ENCODE measurements around the gene MKLN1.

Gene MKLN1

DNA sequence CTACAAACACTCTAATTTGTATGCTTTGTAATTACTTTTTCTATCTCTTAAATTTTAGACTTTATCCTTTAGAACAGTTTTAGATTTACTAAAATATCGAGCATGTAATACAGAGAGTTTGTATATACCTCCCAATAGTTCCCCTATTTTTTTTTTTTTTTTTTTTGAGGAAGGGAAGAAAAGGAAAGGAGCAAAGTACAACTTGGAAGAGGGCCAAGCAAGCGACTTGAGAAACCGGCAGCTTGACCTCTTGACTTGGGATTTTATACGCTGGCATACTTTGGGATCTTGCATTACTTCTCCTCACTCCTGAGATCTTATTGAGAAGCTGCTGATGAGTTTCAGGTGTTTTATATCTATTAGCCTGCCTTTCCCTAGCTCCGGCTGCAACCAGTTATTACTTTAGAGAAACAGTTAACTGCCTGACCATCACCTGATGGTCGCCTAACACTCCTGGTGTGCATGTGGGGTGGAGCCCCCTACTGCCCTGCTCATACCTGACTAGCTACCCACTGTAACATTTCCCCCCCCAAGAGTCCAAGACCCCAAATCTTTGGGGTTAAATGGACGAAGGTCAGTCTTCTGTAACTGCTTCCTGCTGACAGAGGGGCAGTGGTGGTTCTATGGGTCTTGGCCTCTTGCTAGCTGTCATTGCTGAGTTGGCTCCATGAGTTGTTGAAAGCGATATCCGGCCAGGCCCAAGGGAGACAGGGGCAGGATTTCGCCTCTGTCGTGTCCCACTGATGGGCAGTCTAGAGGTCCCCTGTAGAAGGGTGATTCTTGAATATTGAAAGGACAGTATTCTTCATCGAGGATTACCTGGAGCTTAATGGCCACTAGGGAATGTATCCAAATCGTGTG, 28.5 kb downstream of the MKLN1 start:
- peak; percentile 9 for DNase-seq

DNA sequence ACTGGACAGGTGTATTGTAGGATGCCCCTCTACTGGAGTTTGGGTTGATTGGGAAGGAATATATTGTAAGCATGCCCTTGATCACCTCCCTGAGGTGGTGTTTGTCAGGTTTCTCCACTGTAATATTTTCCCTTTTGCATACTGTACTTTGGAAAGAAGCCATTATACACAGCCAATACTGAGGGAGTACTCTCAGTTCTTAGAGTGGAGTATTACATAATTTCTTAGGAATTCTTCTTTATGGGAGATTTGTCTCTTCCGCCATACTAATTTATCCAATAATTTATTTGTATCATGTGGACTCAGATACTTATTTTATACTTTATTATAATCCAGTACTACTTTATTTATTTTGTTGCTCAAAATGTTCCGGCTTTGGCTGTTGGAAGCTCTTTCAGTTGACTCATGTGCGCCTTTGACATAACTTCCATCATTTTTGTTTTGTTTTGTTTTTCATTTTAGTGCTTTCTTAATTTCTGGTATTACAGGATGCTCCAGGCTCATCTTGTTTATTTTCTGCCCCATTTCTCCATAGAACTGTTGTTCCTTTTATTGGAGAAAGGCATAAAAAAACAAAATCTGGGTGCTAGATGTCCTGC, 29.7 kb downstream of the MKLN1 start:
- peak; percentile 14 for DNase-seq

DNA sequence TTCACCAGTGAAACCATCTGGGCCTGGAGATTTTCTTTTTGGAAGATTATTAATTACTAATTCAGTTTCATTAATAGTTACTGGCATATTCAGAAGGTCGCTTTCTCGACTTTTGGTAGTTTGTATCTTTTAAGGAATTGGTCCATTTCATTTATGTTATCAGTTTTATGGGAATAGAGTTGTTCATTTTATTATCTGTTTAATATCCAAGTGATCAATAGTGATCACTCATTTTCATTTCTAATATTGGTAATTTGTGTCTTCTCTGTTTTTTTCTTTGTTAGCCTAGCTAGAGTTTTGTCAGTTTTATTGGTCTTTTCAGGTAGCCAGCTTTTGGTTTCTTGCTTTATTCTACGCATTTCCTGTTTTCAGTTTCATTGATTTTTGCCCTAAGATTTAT, 31.0 kb downstream of the MKLN1 start:
- no peak for DNase-seq

DNA sequence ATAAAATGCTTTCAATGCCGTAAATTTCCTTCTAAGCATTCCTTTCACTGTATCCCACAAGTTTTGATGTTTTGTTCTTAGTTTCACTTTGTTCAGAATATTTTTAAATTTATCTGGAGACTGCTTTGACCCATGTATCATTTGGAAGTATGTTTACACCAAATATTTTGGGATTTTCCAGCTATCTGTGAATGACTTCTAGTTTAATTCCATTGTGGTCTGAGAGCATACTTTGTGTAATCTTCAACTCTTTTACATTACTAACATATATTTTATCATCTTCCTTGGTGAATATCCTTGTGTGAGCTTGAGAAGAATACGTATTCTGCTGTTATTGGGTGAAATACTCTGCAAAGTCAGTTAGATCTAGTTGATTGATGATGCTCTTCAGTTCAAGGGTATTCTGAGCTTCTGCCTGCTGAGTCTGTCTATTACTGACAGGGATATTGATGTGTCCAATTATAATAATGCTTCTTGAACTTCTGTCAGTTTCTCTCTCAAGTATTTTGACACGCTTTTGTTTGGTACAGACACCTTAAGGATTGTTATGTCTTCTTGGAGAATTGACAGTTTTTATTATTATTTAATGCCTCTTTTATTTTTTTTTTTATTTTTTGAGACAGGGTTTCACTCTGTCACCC, 31.6 kb downstream of the MKLN1 start:
- peak; percentile 54 for DNase-seq

GRCh38 chr7:131363719-131364118, 36.0 kb downstream of the MKLN1 start:
- DNase-seq = no peak

DNA sequence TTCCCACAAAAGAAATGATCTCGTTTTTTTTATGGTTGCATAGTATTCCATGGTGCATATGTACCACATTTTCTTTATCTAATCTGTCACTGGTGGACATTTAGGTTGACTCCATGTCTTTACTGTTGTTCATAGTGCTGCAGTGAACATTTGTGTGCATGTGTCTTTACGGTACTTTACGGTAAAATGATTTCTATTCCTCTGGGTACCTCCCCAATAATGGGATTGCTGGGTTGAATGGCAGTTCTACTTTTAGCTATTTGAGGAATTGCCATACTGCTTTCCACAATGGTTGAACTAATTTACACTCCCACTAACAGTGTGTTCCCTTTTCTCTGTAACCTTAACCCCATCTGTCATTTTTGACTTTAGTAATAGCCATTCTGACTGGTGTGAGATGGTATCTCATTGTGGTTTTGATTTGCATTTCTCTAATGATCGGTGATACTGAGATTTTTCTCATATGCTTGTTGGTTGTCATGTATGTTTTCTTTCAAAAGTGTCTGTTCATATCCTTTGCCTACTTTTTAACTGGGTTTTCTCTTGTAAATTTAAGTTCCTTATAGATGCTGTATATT, 37.2 kb downstream of the MKLN1 start:
- no peak for DNase-seq

GRCh38 chr7:131365838-131366237, 38.2 kb downstream of the MKLN1 start:
- DNase-seq = no peak

DNA sequence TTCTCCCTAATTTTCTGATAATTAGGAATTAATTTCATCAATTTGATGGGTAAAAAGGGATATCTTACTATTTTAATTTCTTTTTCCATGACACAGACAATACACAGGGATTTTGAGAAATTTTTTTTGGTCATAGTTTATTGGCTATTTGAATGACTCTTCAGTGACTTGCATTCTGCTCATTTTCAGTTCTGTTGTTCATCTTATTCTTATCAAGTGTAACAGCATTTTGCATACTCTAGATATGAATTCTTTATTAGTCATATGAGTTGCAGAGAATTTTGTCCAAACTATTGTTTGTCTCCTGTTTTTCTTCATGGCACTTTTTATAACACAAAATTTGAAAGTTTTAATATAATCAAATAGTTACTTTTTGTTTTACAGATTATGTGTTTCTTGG, 41.7 kb downstream of the MKLN1 start:
- DNase-seq = no peak

- peak; percentile 78 for DNase-seq
These were observed 42.9 kb downstream of the MKLN1 start for GRCh38 chr7:131370523-131370968.

- no peak for DNase-seq
These were observed 43.7 kb downstream of the MKLN1 start for GRCh38 chr7:131371411-131371810.

DNA sequence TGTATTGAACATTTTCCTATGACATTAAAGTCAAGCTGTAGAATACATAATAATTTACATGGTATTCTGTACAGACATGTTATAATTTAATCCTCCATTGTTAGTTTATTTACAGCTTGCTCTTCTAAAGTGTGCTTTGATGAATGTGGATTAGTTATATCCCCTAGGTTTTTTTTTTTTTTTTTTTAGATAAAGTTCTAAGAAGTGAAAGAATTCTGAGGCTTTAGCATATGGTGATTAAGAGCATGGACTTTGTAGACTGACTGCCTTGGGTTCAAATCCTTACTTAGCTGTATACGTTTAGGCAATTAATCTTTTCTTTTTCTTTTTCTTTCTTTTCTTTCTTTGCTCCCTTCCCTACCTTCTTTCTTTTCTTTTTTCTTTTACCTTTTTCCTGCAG, 44.9 kb downstream of the MKLN1 start:
- no peak for DNase-seq

- DNase-seq = no peak
These were observed 47.1 kb downstream of the MKLN1 start for GRCh38 chr7:131374821-131375220.

DNA sequence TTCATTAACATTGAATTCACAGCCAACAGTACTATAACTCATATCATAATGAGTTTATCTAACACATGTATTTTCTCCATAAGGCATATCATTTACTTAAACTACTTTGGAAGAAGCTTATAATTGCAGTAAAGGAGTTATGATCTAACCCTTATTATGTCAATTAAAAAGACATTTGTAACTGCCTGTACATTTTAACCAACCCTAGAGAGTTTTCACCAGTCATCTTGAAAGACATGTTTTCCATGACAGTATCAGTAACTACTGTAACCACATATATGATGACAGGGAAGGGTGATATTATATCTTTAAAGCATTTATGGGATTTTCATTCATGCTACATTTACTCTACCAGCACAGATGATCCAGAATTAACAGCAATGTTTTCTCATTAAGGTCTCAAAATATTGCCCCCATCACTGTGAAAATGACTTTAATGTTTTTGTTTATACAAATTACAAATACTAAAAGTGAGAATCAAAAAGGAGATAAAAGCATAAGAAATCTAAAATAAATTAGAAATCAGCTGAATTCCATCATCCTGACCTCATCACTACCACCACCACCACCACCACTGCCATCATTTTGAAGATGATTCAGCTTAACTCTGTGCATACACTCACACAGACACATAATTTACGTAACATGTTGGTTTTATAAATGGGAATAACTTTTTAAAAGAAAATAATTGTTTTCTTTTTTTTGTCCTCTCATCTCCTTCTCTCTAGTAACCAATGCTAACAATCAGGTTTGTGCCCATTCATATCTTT, 53.6 kb downstream of the MKLN1 start:
- peak; percentile 62 for DNase-seq

DNA sequence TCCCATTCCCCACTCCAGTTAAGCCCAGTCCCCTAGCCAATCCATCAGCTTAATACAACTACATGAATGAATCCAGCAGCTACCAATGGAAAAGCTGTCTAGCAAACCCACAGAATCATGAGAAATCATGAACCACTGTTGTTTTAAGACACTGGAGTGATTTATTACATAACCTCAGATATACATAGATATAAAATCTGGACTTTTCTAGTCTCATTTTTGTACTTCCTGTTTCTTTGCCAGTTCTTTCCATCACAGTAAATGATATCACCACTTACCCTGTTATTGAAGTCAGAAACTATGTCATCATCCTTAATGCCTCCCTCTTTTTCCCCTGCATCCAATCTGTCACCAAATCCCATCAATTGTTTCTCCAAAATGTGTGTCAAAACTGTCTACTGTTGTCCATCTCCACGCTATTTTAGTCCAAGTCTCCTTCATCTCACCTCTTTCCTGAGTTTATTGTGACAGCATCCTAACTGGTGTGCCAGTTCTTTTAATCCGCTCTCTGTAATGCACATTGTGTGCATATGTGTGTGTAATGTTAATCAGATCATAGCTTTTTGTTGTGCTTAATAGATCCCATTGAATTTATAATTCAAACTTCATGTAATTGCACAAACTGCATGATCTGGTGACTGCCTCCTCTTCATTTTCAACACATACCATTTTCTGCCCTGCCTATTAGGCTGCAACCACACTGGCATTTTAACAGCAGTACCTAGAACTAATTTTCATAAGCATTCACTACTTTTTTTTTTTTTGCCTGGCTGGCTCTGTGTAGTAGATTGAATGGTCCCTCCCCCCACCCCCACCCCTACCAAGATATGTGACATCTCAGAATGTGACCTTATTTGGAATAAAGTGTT, 56.0 kb downstream of the MKLN1 start:
- DNase-seq = peak; percentile 39

DNA sequence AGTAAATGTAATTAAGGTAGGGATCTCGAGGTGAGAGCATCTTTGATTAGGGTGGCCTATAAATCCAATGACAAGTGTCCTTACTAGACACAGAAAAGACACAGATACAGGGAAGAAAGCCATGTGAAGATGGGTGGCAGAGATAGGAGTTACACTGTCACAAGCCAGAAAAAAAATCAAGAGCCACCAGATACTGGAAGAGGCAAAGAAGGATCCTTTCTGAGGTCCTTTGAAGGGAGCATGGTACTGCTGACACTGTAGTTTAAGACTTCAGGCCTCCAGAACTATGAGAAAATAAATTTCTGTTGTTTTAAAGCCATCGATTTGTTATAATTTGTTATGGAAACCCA, 56.6 kb downstream of the MKLN1 start:
- DNase-seq = no peak

- peak; percentile 38 for DNase-seq
These were observed 57.4 kb downstream of the MKLN1 start for GRCh38 chr7:131385039-131385605.

DNA sequence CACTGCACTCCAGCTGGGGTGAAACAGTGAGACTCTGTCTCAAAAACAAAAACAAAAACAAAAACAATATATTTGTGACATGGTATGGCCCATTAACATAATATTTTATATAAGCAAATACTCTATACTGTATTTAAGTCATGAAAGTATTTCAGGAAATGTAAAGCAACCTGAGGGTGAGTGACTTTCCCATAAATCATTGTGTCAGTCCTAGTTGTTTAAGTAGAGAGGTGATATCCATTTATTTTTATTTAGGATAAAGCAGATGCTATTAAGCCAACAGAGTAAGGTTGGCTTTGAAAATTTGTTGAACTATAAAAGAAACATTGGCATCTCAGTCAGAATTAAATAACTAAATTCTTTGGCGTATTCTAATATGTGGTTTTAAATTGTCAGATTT, 60.5 kb downstream of the MKLN1 start:
- no peak for DNase-seq

- no peak for DNase-seq
These were observed 62.6 kb downstream of the MKLN1 start for GRCh38 chr7:131390275-131390674.

DNA sequence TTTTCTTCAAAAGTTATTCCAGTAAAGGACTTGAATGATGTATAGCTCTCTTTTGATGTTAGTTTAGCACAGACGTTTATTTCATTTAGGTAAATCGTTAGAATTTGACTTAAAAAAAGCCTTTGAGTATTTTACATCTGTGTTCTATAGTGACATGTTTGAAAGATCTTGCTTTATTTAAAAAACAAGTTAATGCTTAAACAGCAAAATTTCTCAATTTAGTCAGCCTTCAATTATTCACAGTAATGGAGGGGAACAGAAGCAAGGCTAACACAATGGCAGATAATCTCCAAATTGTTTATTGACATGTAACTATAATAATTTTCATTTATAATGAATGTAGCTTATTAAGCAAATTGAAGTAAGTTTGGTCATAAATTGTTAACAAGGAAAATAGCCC, 63.5 kb downstream of the MKLN1 start:
- DNase-seq = no peak

DNA sequence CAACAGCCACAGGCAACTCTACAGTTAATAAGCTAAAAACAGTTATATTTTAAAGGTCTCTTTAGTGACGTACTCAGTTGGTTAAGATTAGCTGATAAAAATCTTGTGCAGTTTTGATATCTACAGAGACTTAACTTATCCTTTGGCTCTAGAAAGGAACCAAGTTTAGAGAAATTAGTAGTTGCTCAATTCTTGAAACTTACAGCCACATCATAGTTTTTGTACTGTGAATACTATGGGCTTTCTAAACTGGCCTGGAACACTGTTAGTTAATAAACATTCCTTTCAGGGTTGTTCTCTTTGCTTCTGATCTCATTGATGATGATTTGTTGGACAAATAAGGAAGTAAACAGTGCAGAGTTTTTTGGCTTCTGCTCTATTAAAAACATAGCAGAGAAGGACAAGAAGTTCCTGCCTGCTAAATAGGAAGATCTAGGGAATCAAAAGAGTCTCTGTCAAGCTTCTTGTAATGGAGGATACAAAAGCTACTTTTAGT, 73.1 kb downstream of the MKLN1 start:
- DNase-seq = peak; percentile 6

DNA sequence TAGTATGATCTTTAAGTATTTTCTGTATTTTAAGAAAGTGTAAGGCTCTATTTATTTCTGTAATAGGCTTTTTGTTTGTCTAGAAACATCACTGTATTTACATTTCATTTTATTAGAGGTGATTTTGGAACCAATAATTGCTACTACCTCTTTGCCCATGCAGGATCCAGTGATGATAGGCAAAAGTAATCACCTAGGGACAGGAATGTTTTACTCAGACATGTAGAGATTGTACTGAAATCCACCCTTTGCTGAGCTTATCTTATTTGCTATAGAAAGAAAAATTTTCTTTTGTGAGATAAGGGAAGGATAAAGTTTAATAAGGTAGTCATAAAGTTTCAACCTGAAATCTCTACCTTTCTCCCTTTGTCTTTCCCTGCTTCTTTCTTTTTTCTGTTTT, 73.5 kb downstream of the MKLN1 start:
- no peak for DNase-seq
